ENCODE measurements around the gene SPTBN1.

Gene SPTBN1

DNA sequence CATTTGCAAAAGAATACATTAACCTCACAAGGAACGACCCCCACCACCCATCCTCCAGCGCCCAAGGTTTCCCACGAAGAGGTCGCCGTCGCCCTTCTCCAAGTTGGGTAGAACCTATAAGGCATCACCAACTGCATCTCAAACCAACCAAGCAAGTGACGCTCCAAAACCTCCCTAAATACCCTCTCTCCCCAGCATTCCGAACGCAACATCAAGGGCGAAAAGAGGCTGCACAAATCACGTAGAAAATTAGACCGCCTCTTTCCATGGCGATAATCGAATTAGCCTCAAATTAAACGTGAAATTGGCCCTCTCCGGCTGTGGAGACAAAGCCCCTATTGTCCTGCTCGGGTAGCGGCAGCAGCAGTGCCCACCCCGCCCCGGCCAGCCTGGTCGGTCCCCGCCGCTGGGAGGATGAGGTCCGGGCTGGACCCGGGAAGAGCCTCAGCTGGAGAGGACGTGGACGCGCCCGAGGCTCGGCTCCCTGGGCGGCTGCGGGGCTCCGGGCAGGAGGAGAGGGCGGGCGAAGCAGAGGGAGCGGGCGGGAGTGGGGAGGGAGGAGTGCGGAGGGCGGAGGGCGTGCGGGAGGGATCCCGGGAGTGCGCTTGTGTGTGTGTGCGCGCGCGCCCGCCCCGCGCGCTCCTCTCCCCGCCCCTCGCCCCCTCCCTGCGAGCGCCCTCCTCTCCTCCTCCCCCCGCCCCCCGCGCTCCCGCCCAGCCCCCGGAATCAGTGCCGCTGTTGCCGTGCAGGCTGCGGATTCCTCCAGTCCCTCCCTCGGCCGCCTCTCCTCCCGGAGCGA lies at the start of gene SPTBN1:
TSS of gene SPTBN1 (plus strand) at position 765 of the 799 bp plus-strand sequence. CDS start 70,092 bp downstream, outside the sequence.
- Histone ChIP-seq H3K27ac (ENCODE audit: low read length) (no peak within 1 kb of the TSS), H3K9me3 (ENCODE audit: control insufficient read depth, low read depth, low read length) (no peaks in the 10 kb centered on the region), H3K27me3 (ENCODE audit: control insufficient read depth, insufficient read depth, low read length) (peaks cover 30% of the 10 kb centered on the region), H3K36me3 (ENCODE audit: control insufficient read depth, low read depth, low read length) (no peaks in the 10 kb centered on the region), H3K9ac (ENCODE audit: low read length) (peak within 1 kb of the TSS; percentile 68), H3K4me1 (ENCODE audit: control insufficient read depth, low read depth, low read length) (peaks cover 16% of the 10 kb centered on the region), H3K4me3 (ENCODE audit: low read length) (peak within 1 kb of the TSS; percentile 93)

DNA sequence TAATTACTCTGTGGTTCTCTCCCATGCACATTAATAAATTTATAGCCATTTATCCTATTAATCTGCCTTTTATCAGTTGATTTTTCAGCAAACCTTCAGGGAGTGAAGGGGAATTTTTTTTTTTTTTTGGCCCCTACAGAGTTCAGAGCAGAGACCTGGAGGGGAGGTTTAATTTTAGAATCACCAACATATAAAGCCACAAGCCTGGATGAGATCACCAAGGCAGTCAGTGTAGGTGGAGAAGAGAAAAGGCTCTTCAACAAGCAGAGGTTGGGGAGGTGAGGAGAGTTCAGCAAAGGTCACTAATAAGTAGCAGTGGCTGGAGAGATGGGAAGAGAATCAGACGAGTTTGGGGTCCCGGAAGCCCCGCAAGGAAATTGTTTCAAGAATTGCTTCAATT lies 48.4 kb upstream of the SPTBN1 start:
- H3K9me3 ChIP-seq (ENCODE audit: control insufficient read depth, low read depth, low read length), result no peaks in the 10 kb centered on the region
- H3K9ac ChIP-seq (ENCODE audit: low read length), result no peak overlapping the region
- no peaks in the 10 kb centered on the region for H3K4me1 ChIP-seq (ENCODE audit: control insufficient read depth, low read depth, low read length)
- H3K4me3 ChIP-seq (ENCODE audit: low read length), result no peak overlapping the region
- H3K27me3 ChIP-seq (ENCODE audit: control insufficient read depth, insufficient read depth, low read length), result no peaks in the 10 kb centered on the region
- no peaks in the 10 kb centered on the region for H3K36me3 ChIP-seq (ENCODE audit: control insufficient read depth, low read depth, low read length)
- no peak overlapping the region for H3K27ac ChIP-seq (ENCODE audit: low read length)

DNA sequence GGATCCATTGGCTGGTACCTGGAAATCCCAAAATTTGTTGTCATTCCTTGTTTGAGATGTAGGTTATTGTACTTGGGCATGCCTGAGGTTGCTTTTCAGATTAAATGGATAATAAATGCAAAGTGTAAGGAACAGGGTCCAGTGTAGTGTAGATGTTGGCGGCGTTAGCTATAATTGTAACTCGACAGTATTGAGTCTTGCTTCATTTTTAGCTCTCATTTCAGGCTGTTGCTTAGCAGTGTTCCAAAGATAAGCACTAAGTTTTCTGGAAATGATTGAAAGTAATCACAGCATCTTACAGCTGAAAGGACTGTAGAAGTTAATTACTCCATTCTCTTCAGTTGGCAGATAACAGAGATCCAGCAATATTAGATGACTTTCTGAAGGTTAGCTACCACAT lies 47.8 kb upstream of the SPTBN1 start:
- H3K36me3 ChIP-seq (ENCODE audit: control insufficient read depth, low read depth, low read length), result no peaks in the 10 kb centered on the region
- no peaks in the 10 kb centered on the region for H3K4me1 ChIP-seq (ENCODE audit: control insufficient read depth, low read depth, low read length)
- no peaks in the 10 kb centered on the region for H3K27me3 ChIP-seq (ENCODE audit: control insufficient read depth, insufficient read depth, low read length)
- no peak overlapping the region for H3K27ac ChIP-seq (ENCODE audit: low read length)
- no peak overlapping the region for H3K4me3 ChIP-seq (ENCODE audit: low read length)
- H3K9me3 ChIP-seq (ENCODE audit: control insufficient read depth, low read depth, low read length), result no peaks in the 10 kb centered on the region
- H3K9ac ChIP-seq (ENCODE audit: low read length), result no peak overlapping the region

DNA sequence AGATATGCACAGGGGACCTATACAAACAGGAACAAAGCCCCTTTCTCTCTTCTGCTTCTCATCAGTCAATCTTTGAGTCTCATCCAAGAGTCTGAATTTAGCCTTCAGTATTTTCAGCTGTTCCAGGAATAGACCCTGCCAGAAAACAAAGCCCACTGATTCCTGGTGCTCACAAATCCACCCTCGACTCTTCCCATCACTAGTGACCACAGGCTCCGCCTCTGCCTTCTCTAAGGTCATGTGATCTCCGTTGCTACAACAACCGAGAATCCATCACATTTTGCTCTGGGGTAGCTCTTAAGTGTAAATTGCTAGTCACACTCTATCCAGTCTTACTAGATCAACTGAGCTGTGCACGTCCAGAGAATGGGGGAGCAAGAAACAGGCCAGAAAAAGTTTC lies 46.4 kb upstream of the SPTBN1 start:
- Histone ChIP-seq H3K27ac (ENCODE audit: low read length) (no peak overlapping the region), H3K36me3 (ENCODE audit: control insufficient read depth, low read depth, low read length) (no peaks in the 10 kb centered on the region), H3K27me3 (ENCODE audit: control insufficient read depth, insufficient read depth, low read length) (no peaks in the 10 kb centered on the region), H3K9me3 (ENCODE audit: control insufficient read depth, low read depth, low read length) (no peaks in the 10 kb centered on the region), H3K9ac (ENCODE audit: low read length) (no peak overlapping the region), H3K4me3 (ENCODE audit: low read length) (no peak overlapping the region), H3K4me1 (ENCODE audit: control insufficient read depth, low read depth, low read length) (no peaks in the 10 kb centered on the region)

DNA sequence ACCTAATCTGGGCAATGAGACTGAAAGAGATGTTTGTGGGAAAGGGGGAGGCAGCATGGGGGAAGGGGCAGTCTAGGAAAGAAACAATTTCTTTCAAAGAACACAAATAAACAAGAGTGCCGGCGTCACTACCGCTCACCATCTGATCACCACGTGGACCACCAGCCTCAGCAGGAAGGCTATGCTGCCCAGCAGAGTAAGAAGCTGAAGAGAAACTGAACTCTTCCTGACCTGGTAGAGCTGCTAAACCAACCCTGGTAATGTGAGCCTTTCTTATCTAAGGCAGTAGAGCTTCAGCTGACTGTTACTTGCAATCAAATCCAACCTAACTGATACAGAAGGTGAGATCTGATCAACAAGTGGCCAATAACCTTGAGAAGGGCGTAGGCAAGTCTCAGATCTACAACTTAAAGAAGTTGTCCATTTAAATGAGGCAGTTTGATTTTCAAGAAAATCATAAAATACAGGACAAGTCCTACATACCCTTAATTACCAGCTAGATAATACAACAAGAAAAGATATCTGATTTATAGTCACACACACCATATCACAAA lies 44.2 kb upstream of the SPTBN1 start:
- Histone ChIP-seq H3K9me3 (ENCODE audit: control insufficient read depth, low read depth, low read length) (no peaks in the 10 kb centered on the region), H3K36me3 (ENCODE audit: control insufficient read depth, low read depth, low read length) (no peaks in the 10 kb centered on the region), H3K27ac (ENCODE audit: low read length) (no peak overlapping the region), H3K4me3 (ENCODE audit: low read length) (no peak overlapping the region), H3K27me3 (ENCODE audit: control insufficient read depth, insufficient read depth, low read length) (no peaks in the 10 kb centered on the region), H3K4me1 (ENCODE audit: control insufficient read depth, low read depth, low read length) (no peaks in the 10 kb centered on the region), H3K9ac (ENCODE audit: low read length) (no peak overlapping the region)

DNA sequence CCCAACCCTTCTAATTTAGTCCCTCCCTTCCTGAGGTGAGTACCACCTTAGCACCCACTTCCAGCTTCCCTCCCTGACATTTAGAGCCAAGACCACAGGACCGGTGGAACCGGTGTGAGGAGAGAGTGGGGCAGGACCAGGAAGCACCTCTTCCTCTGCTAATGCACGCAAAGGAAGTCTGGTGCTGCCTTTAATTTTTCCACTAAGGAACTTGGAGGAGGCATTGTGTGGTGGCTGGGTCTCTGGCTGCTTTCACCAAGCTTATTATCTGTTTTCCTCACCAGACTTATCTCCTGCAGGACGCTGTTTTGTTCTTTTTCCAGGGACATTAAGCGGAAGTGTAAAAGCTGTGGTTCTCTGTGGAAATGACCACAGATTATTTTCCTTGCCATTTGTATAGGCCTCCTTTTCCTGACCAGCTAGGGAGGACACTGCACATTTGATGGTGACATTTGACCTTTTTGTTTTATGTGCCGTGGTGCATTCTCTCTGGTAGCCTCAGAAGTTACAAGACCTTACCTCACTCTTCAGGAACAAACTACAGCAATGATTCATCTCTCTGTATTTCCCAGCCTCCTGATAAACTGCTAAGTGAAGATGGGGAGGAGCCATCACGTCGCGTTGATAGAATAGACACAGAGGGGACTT lies 39.8 kb upstream of the SPTBN1 start:
- Histone ChIP-seq H3K4me1 (ENCODE audit: control insufficient read depth, low read depth, low read length) (no peaks in the 10 kb centered on the region), H3K27ac (ENCODE audit: low read length) (no peak overlapping the region), H3K9me3 (ENCODE audit: control insufficient read depth, low read depth, low read length) (no peaks in the 10 kb centered on the region), H3K9ac (ENCODE audit: low read length) (no peak overlapping the region), H3K27me3 (ENCODE audit: control insufficient read depth, insufficient read depth, low read length) (no peaks in the 10 kb centered on the region), H3K4me3 (ENCODE audit: low read length) (no peak overlapping the region), H3K36me3 (ENCODE audit: control insufficient read depth, low read depth, low read length) (no peaks in the 10 kb centered on the region)

DNA sequence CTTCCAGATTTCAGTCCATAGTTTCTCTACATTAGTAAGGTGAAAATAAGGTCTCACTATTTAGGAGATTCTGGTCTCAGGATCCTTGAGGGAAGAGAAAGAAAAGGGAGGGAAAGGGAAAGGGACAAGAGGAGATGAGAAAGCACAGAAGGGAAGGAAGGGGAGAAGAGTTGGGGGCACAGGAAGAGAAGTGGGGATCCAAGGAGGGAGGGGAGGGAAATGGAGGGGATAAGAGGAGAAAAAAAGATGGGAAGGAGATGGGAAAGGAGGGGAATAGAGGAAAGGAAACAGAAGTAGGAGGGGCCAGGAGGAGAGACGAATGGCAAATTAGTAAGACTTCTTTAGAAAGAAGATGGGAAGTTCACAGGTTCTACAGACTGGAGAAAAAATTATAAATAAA lies 39.2 kb upstream of the SPTBN1 start:
- Histone ChIP-seq H3K36me3 (ENCODE audit: control insufficient read depth, low read depth, low read length) (no peaks in the 10 kb centered on the region), H3K4me1 (ENCODE audit: control insufficient read depth, low read depth, low read length) (no peaks in the 10 kb centered on the region), H3K27me3 (ENCODE audit: control insufficient read depth, insufficient read depth, low read length) (no peaks in the 10 kb centered on the region), H3K27ac (ENCODE audit: low read length) (no peak overlapping the region), H3K9ac (ENCODE audit: low read length) (no peak overlapping the region), H3K9me3 (ENCODE audit: control insufficient read depth, low read depth, low read length) (no peaks in the 10 kb centered on the region), H3K4me3 (ENCODE audit: low read length) (no peak overlapping the region)

DNA sequence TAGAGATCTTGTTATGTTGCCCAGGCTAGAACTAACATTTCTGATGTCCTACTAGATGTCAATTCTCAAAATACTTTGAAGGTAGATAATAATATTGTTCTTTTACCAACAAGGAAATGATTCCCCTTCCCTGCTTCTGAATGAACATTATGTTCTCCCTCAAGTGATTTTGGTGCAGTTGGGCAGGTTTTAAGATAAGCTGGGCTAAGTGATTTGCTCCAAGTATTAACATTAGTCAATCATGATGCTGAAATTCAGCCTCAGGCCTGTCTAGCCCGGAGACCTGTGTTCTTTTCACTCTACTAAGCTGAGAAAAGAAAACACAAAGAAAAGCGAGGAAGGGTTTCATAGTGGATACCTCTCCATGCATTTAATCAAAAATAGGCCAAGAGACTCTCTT lies 38.5 kb upstream of the SPTBN1 start:
- H3K9me3 ChIP-seq (ENCODE audit: control insufficient read depth, low read depth, low read length), result no peaks in the 10 kb centered on the region
- H3K4me1 ChIP-seq (ENCODE audit: control insufficient read depth, low read depth, low read length), result no peaks in the 10 kb centered on the region
- H3K27me3 ChIP-seq (ENCODE audit: control insufficient read depth, insufficient read depth, low read length), result no peaks in the 10 kb centered on the region
- H3K36me3 ChIP-seq (ENCODE audit: control insufficient read depth, low read depth, low read length), result no peaks in the 10 kb centered on the region
- no peak overlapping the region for H3K27ac ChIP-seq (ENCODE audit: low read length)
- no peak overlapping the region for H3K9ac ChIP-seq (ENCODE audit: low read length)
- no peak overlapping the region for H3K4me3 ChIP-seq (ENCODE audit: low read length)

DNA sequence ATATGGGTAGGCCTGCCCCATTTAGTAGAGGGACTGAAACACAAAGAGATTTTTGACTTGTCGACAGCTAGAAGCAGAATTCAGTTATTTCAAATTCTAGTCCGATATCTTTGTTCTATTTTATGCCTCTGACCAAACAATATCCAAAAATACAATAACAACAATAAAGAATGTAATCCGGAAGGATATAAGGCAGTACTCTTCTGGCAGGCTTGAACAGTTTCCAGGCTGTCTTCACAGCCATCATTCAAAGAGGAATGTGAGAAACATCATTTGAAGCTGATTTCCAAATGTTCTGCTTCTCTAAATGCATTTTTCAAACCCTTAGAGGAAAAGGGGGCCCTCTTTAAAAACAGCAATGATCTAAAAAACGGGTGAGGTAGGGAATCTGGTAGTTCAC lies 36.7 kb upstream of the SPTBN1 start:
- Histone ChIP-seq H3K9ac (ENCODE audit: low read length) (no peak overlapping the region), H3K9me3 (ENCODE audit: control insufficient read depth, low read depth, low read length) (no peaks in the 10 kb centered on the region), H3K4me3 (ENCODE audit: low read length) (no peak overlapping the region), H3K27ac (ENCODE audit: low read length) (no peak overlapping the region), H3K27me3 (ENCODE audit: control insufficient read depth, insufficient read depth, low read length) (no peaks in the 10 kb centered on the region), H3K36me3 (ENCODE audit: control insufficient read depth, low read depth, low read length) (no peaks in the 10 kb centered on the region), H3K4me1 (ENCODE audit: control insufficient read depth, low read depth, low read length) (no peaks in the 10 kb centered on the region)

DNA sequence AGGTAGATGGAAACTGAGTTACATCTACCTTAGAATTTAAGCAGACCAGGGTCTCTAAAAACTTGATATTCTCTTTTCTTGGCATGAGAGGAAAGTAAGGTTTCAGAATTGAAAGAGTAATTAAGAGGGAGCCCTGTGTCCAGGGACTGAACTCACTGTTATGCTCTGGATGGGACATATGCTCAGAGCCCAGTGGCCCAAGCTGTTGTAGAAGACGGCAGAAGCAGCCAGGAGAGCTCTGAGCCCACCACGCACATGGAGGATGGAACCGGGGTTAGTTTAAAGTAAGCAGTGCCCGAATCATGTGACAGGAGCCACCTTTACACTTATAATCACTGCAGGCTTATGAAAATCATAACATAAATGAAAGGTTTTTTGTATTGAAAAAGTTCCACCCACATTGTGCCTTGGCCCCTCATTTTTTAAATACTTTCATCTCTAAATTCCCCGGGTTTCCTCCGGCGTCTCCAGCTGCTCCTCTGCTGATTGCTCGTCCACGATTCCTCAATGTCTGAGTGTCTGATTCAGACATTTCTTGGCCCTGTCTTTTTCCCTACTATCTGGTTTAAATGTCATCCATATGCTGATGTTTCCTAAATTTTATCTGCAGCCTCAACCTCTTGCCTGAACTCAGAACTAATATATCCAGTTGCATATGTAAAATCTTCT lies 36.1 kb upstream of the SPTBN1 start:
- Histone ChIP-seq H3K4me3 (ENCODE audit: low read length) (no peak overlapping the region), H3K9ac (ENCODE audit: low read length) (no peak overlapping the region), H3K27me3 (ENCODE audit: control insufficient read depth, insufficient read depth, low read length) (no peaks in the 10 kb centered on the region), H3K36me3 (ENCODE audit: control insufficient read depth, low read depth, low read length) (no peaks in the 10 kb centered on the region), H3K4me1 (ENCODE audit: control insufficient read depth, low read depth, low read length) (no peaks in the 10 kb centered on the region), H3K27ac (ENCODE audit: low read length) (no peak overlapping the region), H3K9me3 (ENCODE audit: control insufficient read depth, low read depth, low read length) (no peaks in the 10 kb centered on the region)

DNA sequence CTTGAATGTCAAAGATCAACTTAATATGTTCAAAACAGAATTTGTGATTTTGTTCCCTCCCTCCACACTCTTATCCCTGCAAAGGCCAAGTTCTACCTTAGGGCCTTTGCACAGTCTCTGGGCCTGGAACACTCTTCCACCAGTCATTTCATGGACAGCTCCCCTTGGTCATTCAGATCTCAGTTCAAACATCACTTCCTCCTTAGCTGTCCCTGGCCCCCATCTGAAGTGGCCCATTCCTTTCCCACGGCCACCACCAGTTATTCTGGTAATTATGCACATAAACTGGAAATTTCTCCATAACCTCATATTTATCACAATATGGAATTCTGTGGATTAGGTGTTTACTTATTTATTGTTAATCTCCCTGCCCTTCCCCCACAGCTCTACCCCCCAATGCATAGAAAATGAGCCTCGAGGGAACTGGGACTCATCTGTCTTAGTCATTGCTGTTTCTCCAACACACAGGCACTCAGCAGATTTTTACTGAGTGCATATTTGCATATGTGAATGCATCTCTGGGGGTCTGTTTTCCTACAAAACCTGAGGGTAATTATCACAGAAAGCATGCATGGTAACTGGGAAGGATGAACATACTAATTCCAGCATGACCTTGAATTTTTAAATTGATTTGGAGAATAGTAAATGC lies 35.5 kb upstream of the SPTBN1 start:
- H3K9ac ChIP-seq (ENCODE audit: low read length), result no peak overlapping the region
- H3K4me3 ChIP-seq (ENCODE audit: low read length), result no peak overlapping the region
- H3K27ac ChIP-seq (ENCODE audit: low read length), result no peak overlapping the region
- no peaks in the 10 kb centered on the region for H3K4me1 ChIP-seq (ENCODE audit: control insufficient read depth, low read depth, low read length)
- no peaks in the 10 kb centered on the region for H3K9me3 ChIP-seq (ENCODE audit: control insufficient read depth, low read depth, low read length)
- no peaks in the 10 kb centered on the region for H3K27me3 ChIP-seq (ENCODE audit: control insufficient read depth, insufficient read depth, low read length)
- no peaks in the 10 kb centered on the region for H3K36me3 ChIP-seq (ENCODE audit: control insufficient read depth, low read depth, low read length)
